Fibroblast of lung (primary cell): ENCODE data around the gene ITPR2.

Source experiments
- EZH2 ChIP-seq: IDR thresholded peaks from 2 replicates; pipeline ENCODE4 v1.5.1; 2012; ENCODE audit warnings: low read length, control low read depth, mild to moderate bottlenecking; ENCODE audit errors: missing control alignments
- TF ChIP-seq, protein P1 (sequence below), 2 donors: IDR thresholded peaks in 1 of 2; conservative IDR thresholded peaks in 1 of 2; 1 replicate in 1 of 2; 2 replicates in 1 of 2; pipeline ENCODE4 v1.5.1; 2011 to 2012; ENCODE audit warnings: low read length in 2 of 2, control low read depth in 1 of 2, inconsistent platforms in 1 of 2, low read depth in 1 of 2, mild to moderate bottlenecking in 1 of 2

DNA sequence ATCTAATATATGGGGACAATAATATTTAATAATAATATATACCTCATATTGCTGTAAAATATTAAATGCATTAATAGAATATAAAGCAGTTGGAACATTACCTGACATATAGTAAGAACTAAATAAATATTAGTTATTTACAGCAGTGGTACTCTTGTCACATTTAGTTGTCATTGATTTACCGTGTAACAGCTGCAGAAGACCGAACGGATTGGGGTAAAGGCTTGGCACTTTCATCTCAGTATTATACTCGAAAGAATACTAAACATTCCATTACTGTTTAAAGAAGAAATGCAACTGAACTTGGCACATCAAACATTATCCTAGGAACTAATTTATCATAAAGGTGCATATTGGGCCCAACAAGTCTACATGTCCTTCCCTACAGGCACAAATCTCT, 61.1 kb downstream of the ITPR2 start:
- TF ChIP-seq, protein P1, sequence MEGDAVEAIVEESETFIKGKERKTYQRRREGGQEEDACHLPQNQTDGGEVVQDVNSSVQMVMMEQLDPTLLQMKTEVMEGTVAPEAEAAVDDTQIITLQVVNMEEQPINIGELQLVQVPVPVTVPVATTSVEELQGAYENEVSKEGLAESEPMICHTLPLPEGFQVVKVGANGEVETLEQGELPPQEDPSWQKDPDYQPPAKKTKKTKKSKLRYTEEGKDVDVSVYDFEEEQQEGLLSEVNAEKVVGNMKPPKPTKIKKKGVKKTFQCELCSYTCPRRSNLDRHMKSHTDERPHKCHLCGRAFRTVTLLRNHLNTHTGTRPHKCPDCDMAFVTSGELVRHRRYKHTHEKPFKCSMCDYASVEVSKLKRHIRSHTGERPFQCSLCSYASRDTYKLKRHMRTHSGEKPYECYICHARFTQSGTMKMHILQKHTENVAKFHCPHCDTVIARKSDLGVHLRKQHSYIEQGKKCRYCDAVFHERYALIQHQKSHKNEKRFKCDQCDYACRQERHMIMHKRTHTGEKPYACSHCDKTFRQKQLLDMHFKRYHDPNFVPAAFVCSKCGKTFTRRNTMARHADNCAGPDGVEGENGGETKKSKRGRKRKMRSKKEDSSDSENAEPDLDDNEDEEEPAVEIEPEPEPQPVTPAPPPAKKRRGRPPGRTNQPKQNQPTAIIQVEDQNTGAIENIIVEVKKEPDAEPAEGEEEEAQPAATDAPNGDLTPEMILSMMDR (conservative IDR thresholded peaks at IDR 0.05 in 1 of 2, IDR thresholded peaks at IDR 0.05 in 1 of 2; ENCODE audit: low read depth in 1 of 2, low read length in 2 of 2) = no peak
- TF ChIP-seq EZH2 = no peak
